HL-60 (cell line): ENCODE results near the gene CHST13.

Experiments used
- DNase-seq, 2 experiments: peaks; one replicate each; pipeline ENCODE4 v3.0.0-alpha.2; 2010 to 2020; ENCODE audit warnings: low read depth in 1 of 2, low spot score in 1 of 2
- H3K27ac ChIP-seq: fragments of 250-450 bp; sonication (Bioruptor Pico); replicated peaks from 2 replicates; pipeline ENCODE4 v1.5.1; 2020; ENCODE audit warnings: mild to moderate bottlenecking, moderate library complexity
- H3K27me3 ChIP-seq: fragments of 250-450 bp; sonication (Bioruptor Pico); 2 replicates; pipeline ENCODE4 v1.5.1; 2021; ENCODE audit warnings: mild to moderate bottlenecking, moderate library complexity; ENCODE audit not compliant: insufficient read depth, poor library complexity, severe bottlenecking
- H3K4me3 ChIP-seq: replicated peaks from 2 replicates; pipeline ENCODE4 v1.5.1; 2011; ENCODE audit warnings: mild to moderate bottlenecking, control low read depth, low read length; ENCODE audit not compliant: insufficient read depth
- CTCF ChIP-seq: IDR thresholded peaks from one replicate; pipeline ENCODE4 v1.5.1; 2011; ENCODE audit warnings: low read length, control low read depth, inconsistent platforms; ENCODE audit not compliant: insufficient read depth
- GABPA ChIP-seq: IDR thresholded peaks from 2 replicates; pipeline ENCODE4 v1.6.1; 2012; ENCODE audit warnings: low read depth
- POLR2AphosphoS5 ChIP-seq: IDR thresholded peaks from 2 replicates; pipeline ENCODE4 v1.6.1; 2012; ENCODE audit warnings: low read depth
- REST ChIP-seq: IDR thresholded peaks from 2 replicates; pipeline ENCODE4 v1.6.1; 2012; ENCODE audit warnings: low read depth; ENCODE audit not compliant: insufficient replicate concordance
- SPI1 ChIP-seq: IDR thresholded peaks from 2 replicates; pipeline ENCODE4 v1.6.1; 2012; ENCODE audit warnings: low read depth, mild to moderate bottlenecking, borderline replicate concordance

The CHST13 gene

GRCh38 chr3:126546013-126546412, 22.1 kb downstream of the CHST13 start:
- TF ChIP-seq SPI1, result no peak
- TF ChIP-seq CTCF, result no peak
- TF ChIP-seq POLR2AphosphoS5, result no peak
- TF ChIP-seq REST, result no peak
- TF ChIP-seq GABPA, result no peak
- H3K27me3 ChIP-seq, result no peaks in the 10 kb centered on the region
- no peak overlapping the region for H3K4me3 ChIP-seq
- H3K27ac ChIP-seq, result no peak overlapping the region
- no peak for DNase-seq

- H3K4me3 ChIP-seq, result no peak overlapping the region
- H3K27me3 ChIP-seq, result no peaks in the 10 kb centered on the region
- H3K27ac ChIP-seq, result no peak overlapping the region
- DNase-seq, result no peak
- TF ChIP-seq POLR2AphosphoS5, result no peak
- no peak for TF ChIP-seq CTCF
- TF ChIP-seq REST, result no peak
- no peak for TF ChIP-seq GABPA
- TF ChIP-seq SPI1, result no peak
Observed at GRCh38 chr3:126546549-126547239, 22.7 kb downstream of the CHST13 start.

GRCh38 chr3:126547721-126548120, 23.8 kb downstream of the CHST13 start:
- no peaks in the 10 kb centered on the region for H3K27me3 ChIP-seq
- no peak for DNase-seq
- TF ChIP-seq SPI1 (no peak), CTCF (no peak), GABPA (no peak), REST (no peak), POLR2AphosphoS5 (no peak)
- no peak overlapping the region for H3K4me3 ChIP-seq
- no peak overlapping the region for H3K27ac ChIP-seq
